ENCODE measurements around the gene EPB41L4B. TPM values are rescaled to one million over a fixed set of nuclear protein-coding genes. Genes with fewer than 3 reads are reported as not detected.

Gene EPB41L4B
- total and polyA plus RNA-seq, 2 donors (not counting 1 experiment from before 2014, with no cell fraction given), result 0.56 to 2.8 TPM

DNA sequence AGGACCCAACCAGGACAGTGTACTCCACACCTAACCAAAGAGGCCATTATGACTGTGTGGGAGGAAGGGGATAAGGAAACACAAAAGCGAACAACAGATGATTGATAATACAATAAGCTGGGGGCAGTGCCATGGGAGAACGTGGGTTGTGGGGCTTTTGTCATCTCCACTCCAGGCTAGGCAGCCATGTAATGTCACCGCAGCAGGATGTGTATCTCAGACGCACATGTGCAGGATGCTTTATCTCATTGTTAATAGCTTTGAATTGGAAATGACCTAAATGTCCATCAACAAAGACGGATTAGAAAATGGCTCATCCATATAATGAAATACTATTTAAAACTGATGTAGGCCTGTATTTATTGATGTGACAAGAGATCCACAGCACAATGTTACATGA, 51.0 kb downstream of the EPB41L4B start:
- no peaks in the 10 kb centered on the region for H3K27me3 ChIP-seq (ENCODE audit: control insufficient read depth, insufficient read depth, low read length)
- no peak overlapping the region for H3K4me2 ChIP-seq (ENCODE audit: extremely low read depth, insufficient read depth, low read length)
- TF ChIP-seq, protein P1, sequence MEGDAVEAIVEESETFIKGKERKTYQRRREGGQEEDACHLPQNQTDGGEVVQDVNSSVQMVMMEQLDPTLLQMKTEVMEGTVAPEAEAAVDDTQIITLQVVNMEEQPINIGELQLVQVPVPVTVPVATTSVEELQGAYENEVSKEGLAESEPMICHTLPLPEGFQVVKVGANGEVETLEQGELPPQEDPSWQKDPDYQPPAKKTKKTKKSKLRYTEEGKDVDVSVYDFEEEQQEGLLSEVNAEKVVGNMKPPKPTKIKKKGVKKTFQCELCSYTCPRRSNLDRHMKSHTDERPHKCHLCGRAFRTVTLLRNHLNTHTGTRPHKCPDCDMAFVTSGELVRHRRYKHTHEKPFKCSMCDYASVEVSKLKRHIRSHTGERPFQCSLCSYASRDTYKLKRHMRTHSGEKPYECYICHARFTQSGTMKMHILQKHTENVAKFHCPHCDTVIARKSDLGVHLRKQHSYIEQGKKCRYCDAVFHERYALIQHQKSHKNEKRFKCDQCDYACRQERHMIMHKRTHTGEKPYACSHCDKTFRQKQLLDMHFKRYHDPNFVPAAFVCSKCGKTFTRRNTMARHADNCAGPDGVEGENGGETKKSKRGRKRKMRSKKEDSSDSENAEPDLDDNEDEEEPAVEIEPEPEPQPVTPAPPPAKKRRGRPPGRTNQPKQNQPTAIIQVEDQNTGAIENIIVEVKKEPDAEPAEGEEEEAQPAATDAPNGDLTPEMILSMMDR (conservative IDR thresholded peaks at IDR 0.05 in 1 of 2, IDR thresholded peaks at IDR 0.05 in 1 of 2; ENCODE audit: low read depth in 1 of 2, low read length in 2 of 2), result no peak
- no peak for TF ChIP-seq EZH2 (IDR thresholded peaks at IDR 0.05; ENCODE audit: low read length, missing control alignments)
- H3K79me2 ChIP-seq (ENCODE audit: control insufficient read depth, insufficient read depth, low read length), result no peaks in the 10 kb centered on the region
- H3K4me3 ChIP-seq (replicated peaks in 1 of 4; ENCODE audit: control extremely low read depth in 1 of 4, insufficient read depth in 1 of 4, low read depth in 3 of 4, low read length in 4 of 4), result no peak overlapping the region
- no peaks in the 10 kb centered on the region for H3K4me1 ChIP-seq (ENCODE audit: control insufficient read depth, extremely low read depth, insufficient read depth, low read length)
- DNase-seq (ENCODE audit: low read depth in 2 of 2), result no peak
- H3K36me3 ChIP-seq (ENCODE audit: control insufficient read depth, insufficient read depth, low read length), result no peaks in the 10 kb centered on the region
- H3K27ac ChIP-seq (ENCODE audit: insufficient read depth, low read length), result no peak overlapping the region
- H2AFZ ChIP-seq (ENCODE audit: low read length), result no peak overlapping the region
- H3K9ac ChIP-seq (ENCODE audit: insufficient read depth, low read length), result no peak overlapping the region
- no peaks in the 10 kb centered on the region for H3K9me3 ChIP-seq (ENCODE audit: control insufficient read depth, insufficient read depth, low read depth, low read length)
- H4K20me1 ChIP-seq (ENCODE audit: control insufficient read depth, extremely low read depth, insufficient read depth, low read length), result no peaks in the 10 kb centered on the region

DNA sequence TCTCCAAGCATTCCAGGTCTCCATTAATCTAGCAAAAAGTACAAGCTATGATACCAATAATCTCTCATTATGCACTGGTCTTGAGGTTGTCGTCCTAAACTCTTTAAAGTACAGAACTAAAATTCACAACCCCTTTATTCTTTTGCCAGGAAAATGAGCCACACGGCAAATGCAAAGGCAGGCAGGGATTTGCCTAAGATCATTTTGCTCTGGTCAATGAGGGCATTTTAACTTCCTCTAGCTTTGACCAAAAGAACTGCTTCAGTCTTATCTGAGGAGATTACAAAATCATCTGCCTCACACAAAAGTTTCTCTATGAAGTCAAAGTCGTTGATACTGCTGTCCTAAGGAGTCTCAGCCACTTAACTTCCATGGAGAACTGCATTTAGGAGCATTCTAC, 51.8 kb downstream of the EPB41L4B start:
- H3K9me3 ChIP-seq (ENCODE audit: control insufficient read depth, insufficient read depth, low read depth, low read length), result no peaks in the 10 kb centered on the region
- H3K36me3 ChIP-seq (ENCODE audit: control insufficient read depth, insufficient read depth, low read length), result no peaks in the 10 kb centered on the region
- H3K27me3 ChIP-seq (ENCODE audit: control insufficient read depth, insufficient read depth, low read length), result no peaks in the 10 kb centered on the region
- H3K4me2 ChIP-seq (ENCODE audit: extremely low read depth, insufficient read depth, low read length), result no peak overlapping the region
- H3K4me3 ChIP-seq (replicated peaks in 1 of 4; ENCODE audit: control extremely low read depth in 1 of 4, insufficient read depth in 1 of 4, low read depth in 3 of 4, low read length in 4 of 4), result no peak overlapping the region
- DNase-seq (ENCODE audit: low read depth in 2 of 2), result no peak
- H3K9ac ChIP-seq (ENCODE audit: insufficient read depth, low read length), result no peak overlapping the region
- no peaks in the 10 kb centered on the region for H3K4me1 ChIP-seq (ENCODE audit: control insufficient read depth, extremely low read depth, insufficient read depth, low read length)
- H4K20me1 ChIP-seq (ENCODE audit: control insufficient read depth, extremely low read depth, insufficient read depth, low read length), result no peaks in the 10 kb centered on the region
- TF ChIP-seq, protein P1 (conservative IDR thresholded peaks at IDR 0.05 in 1 of 2, IDR thresholded peaks at IDR 0.05 in 1 of 2; ENCODE audit: low read depth in 1 of 2, low read length in 2 of 2), result no peak
- TF ChIP-seq EZH2 (IDR thresholded peaks at IDR 0.05; ENCODE audit: low read length, missing control alignments), result no peak
- no peaks in the 10 kb centered on the region for H3K79me2 ChIP-seq (ENCODE audit: control insufficient read depth, insufficient read depth, low read length)
- H2AFZ ChIP-seq (ENCODE audit: low read length), result no peak overlapping the region
- no peak overlapping the region for H3K27ac ChIP-seq (ENCODE audit: insufficient read depth, low read length)

DNA sequence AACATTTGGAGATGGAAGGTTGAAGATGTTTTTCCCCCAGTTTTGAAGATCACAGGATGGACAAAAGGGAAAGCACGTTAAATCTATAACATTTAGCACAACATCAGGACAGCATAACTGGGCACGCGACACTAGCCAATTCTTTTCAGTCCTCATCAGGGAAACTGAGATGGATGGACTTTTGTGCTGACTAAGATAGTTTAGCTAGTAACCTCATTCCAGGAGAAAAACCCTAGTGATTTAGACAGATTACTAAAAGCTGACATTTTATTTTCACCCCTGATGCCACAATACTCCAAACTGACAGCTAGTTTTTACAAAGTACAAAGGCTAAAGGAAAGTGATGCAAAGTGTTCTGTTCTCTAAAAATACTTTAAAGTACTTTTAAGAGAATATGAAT, 53.3 kb downstream of the EPB41L4B start:
- TF ChIP-seq, protein P1 (conservative IDR thresholded peaks at IDR 0.05 in 1 of 2, IDR thresholded peaks at IDR 0.05 in 1 of 2; ENCODE audit: low read depth in 1 of 2, low read length in 2 of 2), result no peak
- TF ChIP-seq EZH2 (IDR thresholded peaks at IDR 0.05; ENCODE audit: low read length, missing control alignments), result no peak
- Histone ChIP-seq H3K79me2 (ENCODE audit: control insufficient read depth, insufficient read depth, low read length) (no peaks in the 10 kb centered on the region), H3K4me2 (ENCODE audit: extremely low read depth, insufficient read depth, low read length) (no peak overlapping the region), H3K27me3 (ENCODE audit: control insufficient read depth, insufficient read depth, low read length) (no peaks in the 10 kb centered on the region), H3K36me3 (ENCODE audit: control insufficient read depth, insufficient read depth, low read length) (no peaks in the 10 kb centered on the region), H3K9me3 (ENCODE audit: control insufficient read depth, insufficient read depth, low read depth, low read length) (no peaks in the 10 kb centered on the region), H2AFZ (ENCODE audit: low read length) (no peak overlapping the region), H3K4me1 (ENCODE audit: control insufficient read depth, extremely low read depth, insufficient read depth, low read length) (no peaks in the 10 kb centered on the region), H3K4me3 (replicated peaks in 1 of 4; ENCODE audit: control extremely low read depth in 1 of 4, insufficient read depth in 1 of 4, low read depth in 3 of 4, low read length in 4 of 4) (no peak overlapping the region), H3K27ac (ENCODE audit: insufficient read depth, low read length) (no peak overlapping the region), H4K20me1 (ENCODE audit: control insufficient read depth, extremely low read depth, insufficient read depth, low read length) (no peaks in the 10 kb centered on the region), H3K9ac (ENCODE audit: insufficient read depth, low read length) (no peak overlapping the region)
- DNase-seq (ENCODE audit: low read depth in 2 of 2), result no peak
